ENCODE results near the gene TAS2R1.

DNA sequence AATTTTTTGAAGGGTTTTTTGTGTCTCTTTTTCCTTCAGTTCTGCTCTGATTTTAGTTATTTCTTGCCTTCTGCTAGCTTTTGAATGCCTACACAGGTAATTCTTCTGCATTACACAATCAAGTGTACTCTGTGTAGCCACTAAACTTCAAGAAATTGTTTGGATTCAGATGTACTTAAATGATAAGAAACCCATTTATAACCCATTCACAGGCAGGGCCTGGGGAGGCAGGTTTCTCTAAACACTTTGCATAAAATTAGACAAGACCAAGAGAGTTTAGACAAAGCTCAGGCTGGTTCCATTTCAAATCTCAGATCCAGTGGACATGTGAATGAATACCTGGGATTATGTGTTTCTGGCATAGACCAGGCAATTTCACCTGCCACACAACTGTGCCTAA is 43.0 kb downstream of the TAS2R1 start:
- TF ChIP-seq, protein P1, sequence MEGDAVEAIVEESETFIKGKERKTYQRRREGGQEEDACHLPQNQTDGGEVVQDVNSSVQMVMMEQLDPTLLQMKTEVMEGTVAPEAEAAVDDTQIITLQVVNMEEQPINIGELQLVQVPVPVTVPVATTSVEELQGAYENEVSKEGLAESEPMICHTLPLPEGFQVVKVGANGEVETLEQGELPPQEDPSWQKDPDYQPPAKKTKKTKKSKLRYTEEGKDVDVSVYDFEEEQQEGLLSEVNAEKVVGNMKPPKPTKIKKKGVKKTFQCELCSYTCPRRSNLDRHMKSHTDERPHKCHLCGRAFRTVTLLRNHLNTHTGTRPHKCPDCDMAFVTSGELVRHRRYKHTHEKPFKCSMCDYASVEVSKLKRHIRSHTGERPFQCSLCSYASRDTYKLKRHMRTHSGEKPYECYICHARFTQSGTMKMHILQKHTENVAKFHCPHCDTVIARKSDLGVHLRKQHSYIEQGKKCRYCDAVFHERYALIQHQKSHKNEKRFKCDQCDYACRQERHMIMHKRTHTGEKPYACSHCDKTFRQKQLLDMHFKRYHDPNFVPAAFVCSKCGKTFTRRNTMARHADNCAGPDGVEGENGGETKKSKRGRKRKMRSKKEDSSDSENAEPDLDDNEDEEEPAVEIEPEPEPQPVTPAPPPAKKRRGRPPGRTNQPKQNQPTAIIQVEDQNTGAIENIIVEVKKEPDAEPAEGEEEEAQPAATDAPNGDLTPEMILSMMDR (IDR thresholded peaks at IDR 0.05) = no peak
- no peak for TF ChIP-seq POLR2A (IDR thresholded peaks at IDR 0.05)
- no peak for TF ChIP-seq POLR2AphosphoS5 (IDR thresholded peaks at IDR 0.05)
- TF ChIP-seq EP300 (IDR thresholded peaks at IDR 0.05) = no peak

Measured in sigmoid colon (tissue), 4 donors.